Ovary (tissue), 3 donors: Measurements from ENCODE around the gene SCUBE2.

Experiments
- CTCF ChIP-seq, 3 donors: fragments of 450-650 bp in 2 of 3; fragments of 200-600 bp in 1 of 3; IDR thresholded peaks; one replicate each; pipeline versions ENCODE4 v1.5.1 to v1.8.0; 2016 to 2022; ENCODE audit warnings: antibody characterized with exemption in 3 of 3, mild to moderate bottlenecking in 1 of 3
- POLR2A ChIP-seq: fragments of 450-650 bp; IDR thresholded peaks from one replicate; pipeline ENCODE4 v1.6.1; 2017; ENCODE audit warnings: antibody characterized with exemption, mild to moderate bottlenecking, moderate library complexity
- donor health status: DM: no; HTN: no; CAD: no.

GRCh38 chr11:9099617-9100016 lies 8.2 kb upstream of the SCUBE2 start:
- TF ChIP-seq CTCF (IDR thresholded peaks at IDR 0.05) (no peak), POLR2A (no peak)
